ENCODE measurements around the gene FCHSD2. TPM values are rescaled to one million over a fixed set of nuclear protein-coding genes. Genes with fewer than 3 reads are reported as not detected.
"Not testable (repeated sequence)": the region's sequence is repeated elsewhere in the genome, so short reads cannot be mapped to it uniquely, and the experiment has no call there.

The FCHSD2 gene
- total RNA-seq, 1 donor from 2014 or later, result 43.4 TPM

GRCh38 chr11:73141031-73141308, 1.1 kb downstream of the FCHSD2 start:
- H3K27ac ChIP-seq (replicated peaks), result peak overlapping the region; percentile 98
- H3K36me3 ChIP-seq, result peaks cover 14% of the 10 kb centered on the region
- H3K9me3 ChIP-seq (replicated peaks), result no peaks in the 10 kb centered on the region
- H3K4me3 ChIP-seq, result peak overlapping the region; percentile 94
- intact Hi-C loops (cut with micrococcal nuclease), result no loop called here
- no peak for TF ChIP-seq CTCF (IDR thresholded peaks at IDR 0.05; ENCODE audit: borderline replicate concordance)
- peak; percentile 41 for DNase-seq
- H3K4me1 ChIP-seq, result peaks cover 81% of the 10 kb centered on the region
- no peaks in the 10 kb centered on the region for H3K27me3 ChIP-seq (ENCODE audit: low read depth)

- H3K27me3 ChIP-seq (ENCODE audit: low read depth), result no peaks in the 10 kb centered on the region
- H3K4me3 ChIP-seq, result peak overlapping the region; percentile 94
- H3K36me3 ChIP-seq, result peaks cover 14% of the 10 kb centered on the region
- peak; percentile 40 for DNase-seq
- H3K4me1 ChIP-seq, result peaks cover 80% of the 10 kb centered on the region
- no peaks in the 10 kb centered on the region for H3K9me3 ChIP-seq (replicated peaks)
- intact Hi-C loops (cut with micrococcal nuclease), result no loop called here
- H3K27ac ChIP-seq (replicated peaks), result peak overlapping the region; percentile 98
- no peak for TF ChIP-seq CTCF (IDR thresholded peaks at IDR 0.05; ENCODE audit: borderline replicate concordance)
Measured at GRCh38 chr11:73140213-73141030, 1.7 kb downstream of the FCHSD2 start.

- intact Hi-C loops (cut with micrococcal nuclease), result no loop called here
- H3K9me3 ChIP-seq (replicated peaks), result no peaks in the 10 kb centered on the region
- no peak for DNase-seq
- peaks cover 16% of the 10 kb centered on the region for H3K36me3 ChIP-seq
- peak overlapping the region; percentile 94 for H3K4me3 ChIP-seq
- no peaks in the 10 kb centered on the region for H3K27me3 ChIP-seq (ENCODE audit: low read depth)
- H3K27ac ChIP-seq (replicated peaks), result peak overlapping the region; percentile 98
- TF ChIP-seq CTCF (IDR thresholded peaks at IDR 0.05; ENCODE audit: borderline replicate concordance), result no peak
- H3K4me1 ChIP-seq, result peaks cover 79% of the 10 kb centered on the region
Measured at GRCh38 chr11:73139476-73140198, 2.5 kb downstream of the FCHSD2 start.

- Histone ChIP-seq H3K27me3 (ENCODE audit: low read depth) (no peaks in the 10 kb centered on the region), H3K4me1 (peaks cover 66% of the 10 kb centered on the region), H3K4me3 (no peak overlapping the region), H3K36me3 (peaks cover 26% of the 10 kb centered on the region), H3K9me3 (replicated peaks) (no peaks in the 10 kb centered on the region), H3K27ac (replicated peaks) (peak overlapping the region; percentile 98)
- intact Hi-C loops (cut with micrococcal nuclease), result no loop called here
- no peak for DNase-seq
- TF ChIP-seq CTCF (IDR thresholded peaks at IDR 0.05; ENCODE audit: borderline replicate concordance), result no peak
Measured at GRCh38 chr11:73137944-73138274, 4.2 kb downstream of the FCHSD2 start.

GRCh38 chr11:73137262-73137943, 4.7 kb downstream of the FCHSD2 start:
- peaks cover 67% of the 10 kb centered on the region for H3K4me1 ChIP-seq
- no peak overlapping the region for H3K4me3 ChIP-seq
- H3K36me3 ChIP-seq, result peaks cover 31% of the 10 kb centered on the region
- intact Hi-C loops (cut with micrococcal nuclease), result no loop called here
- no peaks in the 10 kb centered on the region for H3K27me3 ChIP-seq (ENCODE audit: low read depth)
- no peaks in the 10 kb centered on the region for H3K9me3 ChIP-seq (replicated peaks)
- TF ChIP-seq CTCF (IDR thresholded peaks at IDR 0.05; ENCODE audit: borderline replicate concordance), result no peak
- peak overlapping the region; percentile 98 for H3K27ac ChIP-seq (replicated peaks)
- DNase-seq, result no peak

GRCh38 chr11:73136722-73137121, 5.4 kb downstream of the FCHSD2 start:
- H3K4me3 ChIP-seq; H3K27ac ChIP-seq (replicated peaks); H3K27me3 ChIP-seq (ENCODE audit: low read depth); H3K9me3 ChIP-seq (replicated peaks); intact Hi-C loops (cut with micrococcal nuclease); DNase-seq: not testable (repeated sequence)
- Histone ChIP-seq H3K4me1 (peaks cover 72% of the 10 kb centered on the region), H3K36me3 (peaks cover 38% of the 10 kb centered on the region)

Measured in left ventricle myocardium inferior (tissue), 1 donor.